ENCODE results near the gene PRKN. TPM values are rescaled to one million over a fixed set of nuclear protein-coding genes. Genes with fewer than 3 reads are reported as not detected.

The PRKN gene
- total and polyA plus RNA-seq, 2 experiments from 2014 or later = 2.3 to 3.9 TPM

- no peak for DNase-seq (ENCODE audit: low spot score)
- no peaks in the 10 kb centered on the region for H3K79me2 ChIP-seq
- H3K9me3 ChIP-seq (ENCODE audit: low read depth) = no peaks in the 10 kb centered on the region
- H3K27ac ChIP-seq = no peak overlapping the region
- H3K4me1 ChIP-seq (ENCODE audit: insufficient read depth) = peaks cover 4% of the 10 kb centered on the region
- 60% methylated on average over 6 of the region's 6 CpGs for WGBS (ENCODE audit: low lambda C conversion rate, missing lambda C conversion rate)
- H3K27me3 ChIP-seq = no peaks in the 10 kb centered on the region
- no peak for TF ChIP-seq EZH2phosphoT487 (IDR thresholded peaks at IDR 0.05; ENCODE audit: low read depth, severe bottlenecking, unreplicated experiment)
- TF ChIP-seq EZH2 (IDR thresholded peaks at IDR 0.05; ENCODE audit: borderline replicate concordance) = no peak
- no peak for TF ChIP-seq CTCF (IDR thresholded peaks at IDR 0.05; ENCODE audit: poor library complexity)
- no peak overlapping the region for H3K4me2 ChIP-seq
- no peak overlapping the region for H2AFZ ChIP-seq
- H3K4me3 ChIP-seq = no peak overlapping the region
- H3K36me3 ChIP-seq (replicated peaks; ENCODE audit: insufficient read depth, low read depth) = no peaks in the 10 kb centered on the region
- no peaks in the 10 kb centered on the region for H4K20me1 ChIP-seq (ENCODE audit: insufficient read depth, poor library complexity, severe bottlenecking)
- H3K9me2 ChIP-seq (replicated peaks; ENCODE audit: insufficient read depth) = no peaks in the 10 kb centered on the region
Measured at GRCh38 chr6:162337412-162337811, 390.2 kb downstream of the PRKN start.

- Histone ChIP-seq H4K20me1 (ENCODE audit: insufficient read depth, poor library complexity, severe bottlenecking) (no peaks in the 10 kb centered on the region), H3K4me3 (no peak overlapping the region), H3K36me3 (replicated peaks; ENCODE audit: insufficient read depth, low read depth) (no peaks in the 10 kb centered on the region), H3K4me2 (no peak overlapping the region), H3K4me1 (ENCODE audit: insufficient read depth) (peaks cover 4% of the 10 kb centered on the region), H3K9me3 (ENCODE audit: low read depth) (no peaks in the 10 kb centered on the region), H2AFZ (no peak overlapping the region), H3K79me2 (no peaks in the 10 kb centered on the region), H3K9me2 (replicated peaks; ENCODE audit: insufficient read depth) (no peaks in the 10 kb centered on the region), H3K27ac (no peak overlapping the region), H3K27me3 (no peaks in the 10 kb centered on the region)
- DNase-seq (ENCODE audit: low spot score) = no peak
- TF ChIP-seq EZH2 (IDR thresholded peaks at IDR 0.05; ENCODE audit: borderline replicate concordance) (no peak), EZH2phosphoT487 (IDR thresholded peaks at IDR 0.05; ENCODE audit: low read depth, severe bottlenecking, unreplicated experiment) (no peak), CTCF (IDR thresholded peaks at IDR 0.05; ENCODE audit: poor library complexity) (no peak)
- 91% methylated on average over 6 of the region's 6 CpGs for WGBS (ENCODE audit: low lambda C conversion rate, missing lambda C conversion rate)
Measured at GRCh38 chr6:162336359-162336758, 391.2 kb downstream of the PRKN start.

- Histone ChIP-seq H2AFZ (no peak overlapping the region), H3K79me2 (no peaks in the 10 kb centered on the region), H3K27me3 (no peaks in the 10 kb centered on the region), H3K27ac (no peak overlapping the region), H3K9me2 (replicated peaks; ENCODE audit: insufficient read depth) (no peaks in the 10 kb centered on the region), H3K4me3 (no peak overlapping the region), H3K9me3 (ENCODE audit: low read depth) (no peaks in the 10 kb centered on the region), H3K4me1 (ENCODE audit: insufficient read depth) (peaks cover 4% of the 10 kb centered on the region), H3K36me3 (replicated peaks; ENCODE audit: insufficient read depth, low read depth) (no peaks in the 10 kb centered on the region), H3K4me2 (no peak overlapping the region), H4K20me1 (ENCODE audit: insufficient read depth, poor library complexity, severe bottlenecking) (no peaks in the 10 kb centered on the region)
- no peak for DNase-seq (ENCODE audit: low spot score)
- 92% methylated on average over 4 of the region's 4 CpGs for WGBS (ENCODE audit: low lambda C conversion rate, missing lambda C conversion rate)
- TF ChIP-seq EZH2phosphoT487 (IDR thresholded peaks at IDR 0.05; ENCODE audit: low read depth, severe bottlenecking, unreplicated experiment) = no peak
- no peak for TF ChIP-seq EZH2 (IDR thresholded peaks at IDR 0.05; ENCODE audit: borderline replicate concordance)
- no peak for TF ChIP-seq CTCF (IDR thresholded peaks at IDR 0.05; ENCODE audit: poor library complexity)
Measured at GRCh38 chr6:162332365-162332764, 395.2 kb downstream of the PRKN start.

- Histone ChIP-seq H3K27ac (no peak overlapping the region), H3K36me3 (replicated peaks; ENCODE audit: insufficient read depth, low read depth) (no peaks in the 10 kb centered on the region), H3K9me2 (replicated peaks; ENCODE audit: insufficient read depth) (no peaks in the 10 kb centered on the region), H2AFZ (no peak overlapping the region), H3K27me3 (no peaks in the 10 kb centered on the region), H3K4me3 (no peak overlapping the region), H3K9me3 (ENCODE audit: low read depth) (no peaks in the 10 kb centered on the region), H4K20me1 (ENCODE audit: insufficient read depth, poor library complexity, severe bottlenecking) (no peaks in the 10 kb centered on the region), H3K79me2 (no peaks in the 10 kb centered on the region), H3K4me2 (no peak overlapping the region), H3K4me1 (ENCODE audit: insufficient read depth) (peaks cover 4% of the 10 kb centered on the region)
- DNase-seq (ENCODE audit: low spot score) = no peak
- TF ChIP-seq EZH2 (IDR thresholded peaks at IDR 0.05; ENCODE audit: borderline replicate concordance) (no peak), EZH2phosphoT487 (IDR thresholded peaks at IDR 0.05; ENCODE audit: low read depth, severe bottlenecking, unreplicated experiment) (no peak)
- WGBS (ENCODE audit: low lambda C conversion rate, missing lambda C conversion rate) = 86% methylated on average over 1 of the region's 1 CpG
Measured at GRCh38 chr6:162331911-162332310, 395.7 kb downstream of the PRKN start.
